Activated CD4-positive, alpha-beta T cell treated with anti-CD3 and anti-CD28 coated beads for 36 hours (primary cell): Measurements from ENCODE around the gene SRM. TPM values are rescaled to one million over a fixed set of nuclear protein-coding genes. Genes with fewer than 3 reads are reported as not detected.
"Not testable (repeated sequence)": the region's sequence is repeated elsewhere in the genome, so short reads cannot be mapped to it uniquely, and the experiment has no call there.

Source experiments
- ATAC-seq: fragments of 200-7000 bp; cut with Tn5 transposase; one replicate; pipeline ENCODE4 v1.10.0; 2021; ENCODE audit warnings: mild to moderate bottlenecking, moderate library complexity
- CTCF ChIA-PET: fragments of 350-600 bp; sonication (Branson Sonifier 250); formaldehyde crosslinking; loops from one replicate; lab custom pipeline; 2021; ENCODE audit warnings: antibody characterized with exemption; lab: Charles Lee
- POLR2A ChIA-PET: fragments of 350-600 bp; sonication (Branson Sonifier 250); formaldehyde crosslinking; loops from one replicate; lab custom pipeline; 2021; ENCODE audit warnings: antibody characterized with exemption, inconsistent platforms; lab: Charles Lee
- DNase-seq: peaks from one replicate; pipeline ENCODE4 v3.0.0-alpha.2; 2020
- H3K27ac Mint-ChIP-seq: one replicate; pipeline ENCODE4 v1.8.0; 2021; ENCODE audit warnings: mixed read lengths
- H3K27me3 Mint-ChIP-seq: one replicate; pipeline ENCODE4 v1.8.0; 2021; ENCODE audit warnings: mixed read lengths
- H3K36me3 Mint-ChIP-seq: one replicate; pipeline ENCODE4 v1.8.0; 2021; ENCODE audit warnings: low read depth, mixed read lengths
- H3K4me1 Mint-ChIP-seq: one replicate; pipeline ENCODE4 v1.8.0; 2021; ENCODE audit warnings: mixed read lengths
- H3K4me3 Mint-ChIP-seq: one replicate; pipeline ENCODE4 v1.8.0; 2021; ENCODE audit warnings: mild to moderate bottlenecking, moderate library complexity, mixed read lengths
- H3K9me3 Mint-ChIP-seq: one replicate; pipeline ENCODE4 v1.8.0; 2021; ENCODE audit warnings: low read depth, mixed read lengths
- intact Hi-C, 2 experiments: fragments of 100-400 bp; cut with DNase I in 1 of 2; cut with micrococcal nuclease in 1 of 2; formaldehyde crosslinking; loops; one replicate each; pipeline versions ENCODE4 v1.14.2 to v1.15.1; 2022 to 2024; cut with DNase I, micrococcal nuclease
- total RNA-seq, 2 experiments: library from RNA; stranded (reverse); gene quantifications; one replicate each; pipeline ENCODE4 v1.2.3, GENCODE V29; 2021

The SRM gene
- total RNA-seq, 2 experiments from 2014 or later, result 180 to 242 TPM

DNA sequence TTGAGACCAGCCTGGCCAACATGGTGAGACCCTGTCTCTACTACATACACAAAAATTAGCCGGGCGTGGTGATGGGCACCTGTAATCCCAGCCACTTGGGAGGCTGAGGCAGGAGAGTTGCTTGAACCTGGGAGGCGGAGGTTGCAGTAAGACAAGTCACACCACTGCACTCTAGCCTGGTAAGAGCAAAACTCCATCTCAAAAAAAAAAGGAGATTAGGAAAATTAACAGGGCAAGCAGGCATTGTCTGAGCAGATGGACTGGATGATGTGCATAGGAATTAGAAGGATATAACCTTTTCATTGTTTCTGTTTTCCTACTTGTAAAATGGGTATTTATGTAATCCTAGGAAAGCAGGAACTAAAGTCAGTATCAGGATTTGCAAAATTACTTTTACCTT lies 31.8 kb downstream of the SRM start:
- H3K9me3 Mint-ChIP-seq, result no peaks in the 10 kb centered on the region
- no peak for DNase-seq
- intact Hi-C loops, result no loop called here
- H3K4me1 Mint-ChIP-seq, result peaks cover 17% of the 10 kb centered on the region
- ChIA-PET CTCF (interaction anchor here (1.4 kb wide), 1 partner anchor 33 kb away, joined by 3 read pairs; no protein-coding TSS in a partner anchor), POLR2A (no interaction called here)
- H3K36me3 Mint-ChIP-seq, result peaks cover 33% of the 10 kb centered on the region
- no peaks in the 10 kb centered on the region for H3K27me3 Mint-ChIP-seq
- no peak overlapping the region for H3K27ac Mint-ChIP-seq
- no peak overlapping the region for H3K4me3 Mint-ChIP-seq
- no peak for ATAC-seq

DNA sequence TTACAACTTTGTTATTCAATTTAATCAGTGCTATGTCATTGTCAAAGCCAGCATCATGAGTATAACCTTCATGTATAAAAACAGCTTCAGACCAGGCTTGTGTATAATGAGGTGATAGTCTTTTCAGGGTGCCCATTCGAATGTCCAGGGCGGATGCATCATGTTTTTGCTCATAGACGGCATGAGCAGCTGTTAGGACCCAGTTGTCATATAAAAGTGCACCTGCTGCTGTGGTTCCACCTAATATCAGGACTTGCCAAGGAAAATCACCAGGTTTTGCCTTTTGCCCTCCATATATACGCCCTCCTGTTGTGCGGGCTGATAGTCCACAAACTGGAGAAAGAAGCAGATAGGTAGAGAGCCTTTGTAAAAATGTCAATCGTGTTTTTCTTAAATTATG lies 32.5 kb downstream of the SRM start:
- ATAC-seq, result no peak
- H3K27ac Mint-ChIP-seq, result no peak overlapping the region
- intact Hi-C loops, result no loop called here
- H3K9me3 Mint-ChIP-seq, result no peaks in the 10 kb centered on the region
- H3K27me3 Mint-ChIP-seq, result no peaks in the 10 kb centered on the region
- CTCF ChIA-PET, result interaction anchor here (0.6 to 1.4 kb wide), 3 partner anchors 10 to 34 kb away, joined by 3 to 10 read pairs (median 3); no protein-coding TSS in a partner anchor
- H3K4me3 Mint-ChIP-seq, result no peak overlapping the region
- POLR2A ChIA-PET, result no interaction called here
- no peak for DNase-seq
- peaks cover 22% of the 10 kb centered on the region for H3K4me1 Mint-ChIP-seq
- peaks cover 38% of the 10 kb centered on the region for H3K36me3 Mint-ChIP-seq

DNA sequence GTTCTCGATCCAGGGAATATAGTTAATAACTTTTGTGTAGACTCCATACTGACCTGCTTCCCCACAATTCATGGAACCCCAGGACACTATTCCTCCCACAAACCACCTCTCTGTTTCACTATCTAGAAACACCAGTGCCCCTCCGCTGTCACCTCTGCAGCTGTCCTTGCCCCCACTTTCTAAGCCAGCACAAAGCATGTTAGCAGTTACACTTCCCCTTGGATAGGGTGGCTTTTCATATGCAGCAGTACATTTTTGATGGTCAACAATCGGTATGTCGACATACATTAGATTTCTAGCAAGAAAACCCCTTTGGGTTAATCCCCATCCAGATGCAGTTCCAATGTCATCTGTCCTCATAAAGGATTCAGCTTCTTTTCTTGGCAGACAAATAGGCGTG lies 32.9 kb downstream of the SRM start:
- ATAC-seq (no peak), DNase-seq (no peak)
- POLR2A ChIA-PET, result no interaction called here
- CTCF ChIA-PET, result interaction anchor here (0.6 to 1.4 kb wide), 3 partner anchors 11 to 34 kb away, joined by 3 to 10 read pairs (median 3); no protein-coding TSS in a partner anchor
- H3K9me3 Mint-ChIP-seq, result no peaks in the 10 kb centered on the region
- peaks cover 42% of the 10 kb centered on the region for H3K36me3 Mint-ChIP-seq
- H3K27me3 Mint-ChIP-seq, result no peaks in the 10 kb centered on the region
- peaks cover 22% of the 10 kb centered on the region for H3K4me1 Mint-ChIP-seq
- no peak overlapping the region for H3K4me3 Mint-ChIP-seq
- no peak overlapping the region for H3K27ac Mint-ChIP-seq
- intact Hi-C loops, result no loop called here

DNA sequence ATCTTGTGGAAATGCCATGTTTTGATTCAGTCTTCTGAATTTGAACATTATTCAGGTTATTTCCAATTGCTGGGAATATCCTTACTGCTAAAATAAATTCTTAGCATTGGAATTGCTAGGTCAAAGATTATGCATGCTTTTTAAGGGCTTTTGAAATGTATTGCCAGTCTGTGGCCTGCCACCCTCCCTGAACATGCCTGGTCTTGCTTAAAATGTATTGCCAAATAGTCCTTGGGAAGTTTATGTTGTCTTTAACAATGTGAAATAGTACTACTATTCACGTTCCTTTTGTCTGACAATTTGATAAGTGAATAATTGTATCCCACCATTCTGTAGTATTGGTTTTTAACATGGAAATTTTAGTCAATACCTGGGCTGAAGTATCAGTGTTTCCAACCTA lies 33.8 kb downstream of the SRM start:
- no peak for ATAC-seq
- Mint-ChIP-seq H3K27ac (peak overlapping the region; percentile 32), H3K27me3 (no peaks in the 10 kb centered on the region), H3K4me3 (no peak overlapping the region), H3K36me3 (peaks cover 51% of the 10 kb centered on the region), H3K4me1 (peaks cover 22% of the 10 kb centered on the region), H3K9me3 (no peaks in the 10 kb centered on the region)
- CTCF ChIA-PET, result interaction anchor here (0.9 kb wide), 1 partner anchor 11 kb away, joined by 6 read pairs; no protein-coding TSS in a partner anchor
- POLR2A ChIA-PET, result no interaction called here
- intact Hi-C loops, result no loop called here
- no peak for DNase-seq

DNA sequence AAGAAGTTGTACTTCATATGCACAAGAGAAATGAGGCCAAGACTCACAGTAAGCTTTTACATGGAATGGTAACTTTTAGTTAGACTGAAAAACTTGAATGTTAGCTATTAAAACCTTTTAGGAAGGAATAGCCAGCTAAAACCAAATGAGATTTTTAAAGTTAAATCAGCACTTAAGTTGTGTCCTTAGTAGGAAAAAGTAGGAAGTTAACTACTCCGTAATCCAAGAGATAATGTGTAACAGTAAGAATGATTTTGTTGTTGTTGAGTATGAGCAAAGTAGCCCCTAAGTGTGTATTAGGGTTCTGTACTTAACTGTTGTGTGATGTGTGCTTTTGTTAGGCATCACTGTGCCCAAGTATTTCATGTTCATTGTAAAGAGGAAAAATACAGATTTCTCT lies 34.2 kb downstream of the SRM start:
- Mint-ChIP-seq H3K9me3 (no peaks in the 10 kb centered on the region), H3K4me3 (no peak overlapping the region), H3K36me3 (peaks cover 54% of the 10 kb centered on the region), H3K4me1 (peaks cover 22% of the 10 kb centered on the region), H3K27me3 (no peaks in the 10 kb centered on the region), H3K27ac (no peak overlapping the region)
- intact Hi-C loops, result no loop called here
- ChIA-PET CTCF (interaction anchor here (0.9 kb wide), 1 partner anchor 11 kb away, joined by 6 read pairs; no protein-coding TSS in a partner anchor), POLR2A (no interaction called here)
- DNase-seq (no peak), ATAC-seq (no peak)

DNA sequence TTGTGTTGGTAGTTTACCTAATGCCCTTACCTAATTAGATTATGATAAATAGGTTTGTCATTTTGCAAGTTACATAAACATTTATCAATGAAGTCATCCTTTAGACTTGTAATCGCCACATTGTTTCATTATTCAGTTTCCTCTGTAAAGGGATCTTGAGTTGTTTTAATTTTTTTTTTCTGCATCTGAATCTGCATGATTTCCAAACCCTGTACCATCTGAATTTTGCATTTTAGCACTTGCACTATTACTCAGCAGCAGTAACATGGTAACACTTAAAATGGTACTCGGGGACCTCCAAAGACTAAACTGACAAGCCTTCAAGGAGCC lies 35.0 kb downstream of the SRM start:
- no peak for ATAC-seq
- Mint-ChIP-seq H3K4me1 (peaks cover 22% of the 10 kb centered on the region), H3K36me3 (peaks cover 58% of the 10 kb centered on the region), H3K4me3 (no peak overlapping the region), H3K27me3 (no peaks in the 10 kb centered on the region), H3K27ac (peak overlapping the region; percentile 27), H3K9me3 (no peaks in the 10 kb centered on the region)
- no peak for DNase-seq
- ChIA-PET CTCF (interaction anchor here (0.7 kb wide), 1 partner anchor 13 kb away, joined by 3 read pairs; no protein-coding TSS in a partner anchor), POLR2A (interaction anchor here (0.6 kb wide), 1 partner anchor 75 kb away, joined by 10 read pairs; the partner anchor contains the start of gene EXOSC10)
- intact Hi-C loops, result no loop called here

DNA sequence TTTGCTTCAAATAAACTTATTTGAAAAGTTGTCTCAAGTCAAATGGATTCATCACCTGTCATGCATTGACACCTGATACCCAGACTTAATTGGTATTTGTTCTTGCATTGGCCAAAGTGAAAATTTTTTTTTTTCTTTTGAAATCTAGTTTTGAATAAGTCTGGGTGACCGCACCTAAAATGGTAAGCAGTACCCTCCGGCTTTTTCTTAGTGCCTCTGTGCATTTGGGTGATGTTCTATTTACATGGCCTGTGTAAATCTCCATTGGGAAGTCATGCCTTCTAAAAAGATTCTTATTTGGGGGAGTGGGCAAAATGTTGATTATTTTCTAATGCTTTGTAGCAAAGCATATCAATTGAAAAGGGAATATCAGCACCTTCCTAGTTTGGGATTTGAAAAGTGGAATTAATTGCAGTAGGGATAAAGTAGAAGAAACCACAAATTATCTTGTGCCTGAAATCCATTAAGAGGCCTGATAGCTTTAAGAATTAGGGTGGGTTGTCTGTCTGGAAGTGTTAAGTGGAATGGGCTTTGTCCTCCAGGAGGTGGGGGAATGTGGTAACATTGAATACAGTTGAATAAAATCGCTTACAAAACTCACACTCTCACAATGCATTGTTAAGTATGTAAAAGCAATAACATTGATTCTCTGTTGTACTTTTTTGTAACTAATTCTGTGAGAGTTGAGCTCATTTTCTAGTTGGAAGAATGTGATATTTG lies 35.5 kb downstream of the SRM start:
- H3K4me1 Mint-ChIP-seq, result peaks cover 22% of the 10 kb centered on the region
- H3K27ac Mint-ChIP-seq, result peak overlapping the region; percentile 27
- CTCF ChIA-PET, result interaction anchor here (0.6 to 1.3 kb wide), 4 partner anchors 12 to 259 kb away, joined by 3 to 6 read pairs (median 4); no protein-coding TSS in a partner anchor
- H3K9me3 Mint-ChIP-seq, result no peaks in the 10 kb centered on the region
- H3K36me3 Mint-ChIP-seq, result peaks cover 60% of the 10 kb centered on the region
- intact Hi-C loops, result no loop called here
- no peaks in the 10 kb centered on the region for H3K27me3 Mint-ChIP-seq
- no peak for ATAC-seq
- no peak overlapping the region for H3K4me3 Mint-ChIP-seq
- POLR2A ChIA-PET, result interaction anchor here (0.6 kb wide), 1 partner anchor 76 kb away, joined by 10 read pairs; the partner anchor contains the start of gene EXOSC10
- DNase-seq, result no peak

DNA sequence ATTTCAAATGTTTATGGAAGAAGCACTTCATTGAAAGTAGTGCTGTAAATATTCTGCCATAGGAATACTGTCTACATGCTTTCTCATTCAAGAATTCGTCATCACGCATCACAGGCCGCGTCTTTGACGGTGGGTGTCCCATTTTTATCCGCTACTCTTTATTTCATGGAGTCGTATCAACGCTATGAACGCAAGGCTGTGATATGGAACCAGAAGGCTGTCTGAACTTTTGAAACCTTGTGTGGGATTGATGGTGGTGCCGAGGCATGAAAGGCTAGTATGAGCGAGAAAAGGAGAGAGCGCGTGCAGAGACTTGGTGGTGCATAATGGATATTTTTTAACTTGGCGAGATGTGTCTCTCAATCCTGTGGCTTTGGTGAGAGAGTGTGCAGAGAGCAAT lies 36.6 kb downstream of the SRM start:
- peaks cover 70% of the 10 kb centered on the region for H3K36me3 Mint-ChIP-seq
- no peak for ATAC-seq
- no peaks in the 10 kb centered on the region for H3K27me3 Mint-ChIP-seq
- H3K4me1 Mint-ChIP-seq, result peaks cover 27% of the 10 kb centered on the region
- no peak for DNase-seq
- H3K4me3 Mint-ChIP-seq, result no peak overlapping the region
- no peaks in the 10 kb centered on the region for H3K9me3 Mint-ChIP-seq
- intact Hi-C loops, result no loop called here
- CTCF ChIA-PET, result interaction anchor here (1.2 to 2.2 kb wide), 3 partner anchors 14 to 260 kb away, joined by 4 to 11 read pairs (median 6); no protein-coding TSS in a partner anchor
- POLR2A ChIA-PET, result no interaction called here
- peak overlapping the region; percentile 5 for H3K27ac Mint-ChIP-seq

DNA sequence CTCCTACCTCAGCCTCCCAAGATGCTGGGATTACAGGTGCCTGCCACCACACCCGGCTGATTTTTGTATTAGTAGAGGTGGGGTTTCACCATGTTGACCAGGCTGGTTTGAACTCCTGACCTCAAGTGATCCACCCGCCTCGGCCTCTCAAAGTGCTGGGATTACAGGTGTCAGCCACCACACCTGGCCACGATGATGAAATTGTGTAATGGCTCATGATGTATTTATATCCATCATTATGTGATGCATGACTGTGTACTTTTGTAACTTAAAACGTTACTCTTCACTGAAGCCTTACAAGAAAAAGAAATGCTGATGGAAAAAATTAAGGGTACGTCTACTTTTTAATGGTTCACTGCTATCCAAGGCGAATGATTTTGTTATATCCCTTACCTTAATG lies 39.8 kb downstream of the SRM start:
- Mint-ChIP-seq H3K27me3 (no peaks in the 10 kb centered on the region), H3K4me3 (no peak overlapping the region), H3K4me1 (peaks cover 37% of the 10 kb centered on the region), H3K27ac (no peak overlapping the region), H3K36me3 (peaks cover 75% of the 10 kb centered on the region), H3K9me3 (no peaks in the 10 kb centered on the region)
- POLR2A ChIA-PET, result no interaction called here
- ATAC-seq (no peak), DNase-seq (no peak)
- CTCF ChIA-PET, result interaction anchor here (0.7 kb wide), 1 partner anchor 18 kb away, joined by 3 read pairs; no protein-coding TSS in a partner anchor
- intact Hi-C loops, result loop anchor here in 1 of 2 experiments (10.0 kb wide), 1 partner anchor 505 kb away; no protein-coding TSS in a partner anchor

DNA sequence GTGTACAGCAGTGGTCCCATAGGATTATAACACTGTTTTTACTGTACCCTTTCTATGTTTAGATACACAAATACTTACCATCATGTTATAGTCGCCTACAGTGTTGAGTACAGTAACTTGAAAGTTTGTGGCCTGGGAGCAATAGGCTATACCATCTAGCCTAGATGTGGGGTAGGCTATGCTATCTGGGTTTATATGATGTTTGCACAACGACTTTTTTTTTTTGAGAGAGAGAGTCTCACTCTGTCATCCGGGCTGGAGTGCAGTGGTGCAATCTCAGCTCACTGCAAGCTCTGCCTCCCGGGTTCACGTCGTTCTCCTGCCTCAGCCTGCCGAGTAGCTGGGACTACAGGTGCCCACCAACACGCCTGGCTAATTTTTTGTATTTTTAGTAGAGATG lies 40.5 kb downstream of the SRM start:
- H3K27me3 Mint-ChIP-seq, ATAC-seq, H3K27ac Mint-ChIP-seq, H3K9me3 Mint-ChIP-seq, CTCF ChIA-PET, H3K4me3 Mint-ChIP-seq, POLR2A ChIA-PET, DNase-seq: not testable (repeated sequence)
- intact Hi-C loops, result loop anchor here in 1 of 2 experiments (10.0 kb wide), 1 partner anchor 505 kb away; no protein-coding TSS in a partner anchor
- Mint-ChIP-seq H3K36me3 (peaks cover 75% of the 10 kb centered on the region), H3K4me1 (peaks cover 37% of the 10 kb centered on the region)

DNA sequence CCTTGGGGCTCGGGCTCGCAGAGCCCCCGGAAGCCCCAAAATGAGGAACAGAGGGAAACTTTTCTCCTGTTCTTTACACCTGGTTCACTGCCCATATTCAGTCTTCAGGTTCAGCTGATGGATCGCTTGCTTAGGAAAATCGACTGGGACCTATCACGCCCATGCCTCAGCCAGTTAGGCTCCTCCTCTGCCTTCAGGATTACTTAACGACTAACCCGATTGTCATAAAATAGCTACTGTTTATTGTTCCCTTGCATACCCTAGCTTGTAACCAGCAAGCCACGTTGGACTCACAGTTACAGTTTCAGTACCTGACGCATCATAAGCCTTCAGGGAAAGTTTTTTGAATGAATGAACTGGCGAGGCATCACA lies 46.7 kb downstream of the SRM start:
- DNase-seq, result no peak
- Mint-ChIP-seq H3K36me3 (peaks cover 39% of the 10 kb centered on the region), H3K27me3 (no peaks in the 10 kb centered on the region), H3K27ac (peak overlapping the region; percentile 92), H3K4me3 (peak overlapping the region; percentile 93), H3K4me1 (peaks cover 30% of the 10 kb centered on the region), H3K9me3 (no peaks in the 10 kb centered on the region)
- POLR2A ChIA-PET, result interaction anchor here (0.6 to 1.4 kb wide), 4 partner anchors 8 to 86 kb away, joined by 3 to 5 read pairs (median 4); partner anchors contain the start of gene EXOSC10
- ATAC-seq, result peak; percentile 8
- CTCF ChIA-PET, result interaction anchor here (0.8 kb wide), 1 partner anchor 16 kb away, joined by 3 read pairs; no protein-coding TSS in a partner anchor
- intact Hi-C loops, result loop anchor here (1.0 to 10.0 kb wide), 8 partner anchors 47 to 980 kb away; partner anchors contain the start of genes CLCN6 (in 1 of the 2), MTHFR (in 1 of the 2), SRM (in 1 of the 2) and UBE4B (in 1 of the 2)
